ENCODE measurements around the gene BNC2.

The BNC2 gene

GRCh38 chr9:16671591-16672137, 198.8 kb downstream of the BNC2 start:
- Histone ChIP-seq H3K9me3 (no peaks in the 10 kb centered on the region), H3K27me3 (no peaks in the 10 kb centered on the region), H3K4me1 (no peaks in the 10 kb centered on the region), H3K36me3 (no peaks in the 10 kb centered on the region), H3K4me3 (ENCODE audit: low read depth, low read length) (no peak overlapping the region)
- TF ChIP-seq, protein P1, sequence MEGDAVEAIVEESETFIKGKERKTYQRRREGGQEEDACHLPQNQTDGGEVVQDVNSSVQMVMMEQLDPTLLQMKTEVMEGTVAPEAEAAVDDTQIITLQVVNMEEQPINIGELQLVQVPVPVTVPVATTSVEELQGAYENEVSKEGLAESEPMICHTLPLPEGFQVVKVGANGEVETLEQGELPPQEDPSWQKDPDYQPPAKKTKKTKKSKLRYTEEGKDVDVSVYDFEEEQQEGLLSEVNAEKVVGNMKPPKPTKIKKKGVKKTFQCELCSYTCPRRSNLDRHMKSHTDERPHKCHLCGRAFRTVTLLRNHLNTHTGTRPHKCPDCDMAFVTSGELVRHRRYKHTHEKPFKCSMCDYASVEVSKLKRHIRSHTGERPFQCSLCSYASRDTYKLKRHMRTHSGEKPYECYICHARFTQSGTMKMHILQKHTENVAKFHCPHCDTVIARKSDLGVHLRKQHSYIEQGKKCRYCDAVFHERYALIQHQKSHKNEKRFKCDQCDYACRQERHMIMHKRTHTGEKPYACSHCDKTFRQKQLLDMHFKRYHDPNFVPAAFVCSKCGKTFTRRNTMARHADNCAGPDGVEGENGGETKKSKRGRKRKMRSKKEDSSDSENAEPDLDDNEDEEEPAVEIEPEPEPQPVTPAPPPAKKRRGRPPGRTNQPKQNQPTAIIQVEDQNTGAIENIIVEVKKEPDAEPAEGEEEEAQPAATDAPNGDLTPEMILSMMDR (IDR thresholded peaks at IDR 0.05; ENCODE audit: low read depth, low read length) = no peak
- no peak for DNase-seq

- no peak overlapping the region for H3K4me3 ChIP-seq (ENCODE audit: low read depth, low read length)
- no peaks in the 10 kb centered on the region for H3K9me3 ChIP-seq
- DNase-seq = no peak
- no peaks in the 10 kb centered on the region for H3K4me1 ChIP-seq
- TF ChIP-seq, protein P1 (IDR thresholded peaks at IDR 0.05; ENCODE audit: low read depth, low read length) = no peak
- no peaks in the 10 kb centered on the region for H3K27me3 ChIP-seq
- H3K36me3 ChIP-seq = no peaks in the 10 kb centered on the region
These were observed 199.7 kb downstream of the BNC2 start for GRCh38 chr9:16670791-16671190.

- Histone ChIP-seq H3K4me1 (no peaks in the 10 kb centered on the region), H3K9me3 (no peaks in the 10 kb centered on the region), H3K4me3 (ENCODE audit: low read depth, low read length) (no peak overlapping the region), H3K36me3 (no peaks in the 10 kb centered on the region), H3K27me3 (no peaks in the 10 kb centered on the region)
- no peak for DNase-seq
- TF ChIP-seq, protein P1 (IDR thresholded peaks at IDR 0.05; ENCODE audit: low read depth, low read length) = no peak
These were observed 201.7 kb downstream of the BNC2 start for GRCh38 chr9:16668734-16669295.

GRCh38 chr9:16664211-16664610, 206.3 kb downstream of the BNC2 start:
- Histone ChIP-seq H3K9me3 (no peaks in the 10 kb centered on the region), H3K27me3 (no peaks in the 10 kb centered on the region), H3K4me1 (no peaks in the 10 kb centered on the region), H3K36me3 (no peaks in the 10 kb centered on the region), H3K4me3 (ENCODE audit: low read depth, low read length) (no peak overlapping the region)
- no peak for DNase-seq
- TF ChIP-seq, protein P1 (IDR thresholded peaks at IDR 0.05; ENCODE audit: low read depth, low read length) = no peak

DNA sequence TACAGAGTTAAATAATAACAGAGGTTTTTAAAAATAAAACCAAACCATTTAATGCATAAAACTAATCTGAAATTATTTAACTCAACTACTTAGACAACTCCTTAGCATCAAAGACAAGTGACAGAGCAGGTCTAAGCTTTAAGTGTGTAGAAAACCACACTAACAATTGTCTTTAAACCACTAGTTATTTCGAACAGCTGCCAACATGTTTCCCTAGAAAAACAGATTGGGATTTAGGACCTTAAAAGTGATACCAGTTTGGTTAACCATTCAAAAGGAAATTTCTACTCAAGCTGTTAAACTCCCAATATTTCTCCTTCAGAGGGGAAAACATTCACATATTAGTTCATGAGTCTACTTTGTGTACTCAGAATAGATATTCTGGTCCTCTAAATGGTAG, 208.7 kb downstream of the BNC2 start:
- Histone ChIP-seq H3K4me1 (no peaks in the 10 kb centered on the region), H3K4me3 (ENCODE audit: low read depth, low read length) (no peak overlapping the region), H3K27me3 (no peaks in the 10 kb centered on the region), H3K9me3 (no peaks in the 10 kb centered on the region), H3K36me3 (no peaks in the 10 kb centered on the region)
- TF ChIP-seq, protein P1 (IDR thresholded peaks at IDR 0.05; ENCODE audit: low read depth, low read length) = no peak
- no peak for DNase-seq

DNA sequence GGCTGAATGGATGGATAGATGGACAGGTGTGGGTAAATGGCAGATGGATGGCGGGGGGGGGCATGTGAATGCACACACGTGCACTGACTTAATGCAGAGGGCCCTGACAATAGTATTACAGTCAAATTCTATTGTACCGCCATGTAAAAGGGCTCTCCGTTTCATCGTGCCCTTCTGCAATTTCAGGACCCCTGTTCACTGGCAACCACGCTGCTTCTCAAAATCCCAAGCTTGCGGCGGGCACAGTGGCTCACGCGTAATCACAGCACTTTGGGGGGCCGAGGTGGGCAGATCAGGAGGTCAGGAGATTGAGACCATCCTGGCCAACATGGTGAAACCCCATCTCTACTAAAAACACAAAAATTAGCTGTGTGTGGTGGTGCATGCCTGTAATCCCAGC, 211.4 kb downstream of the BNC2 start:
- TF ChIP-seq, protein P1 (IDR thresholded peaks at IDR 0.05; ENCODE audit: low read depth, low read length) = no peak
- Histone ChIP-seq H3K27me3 (no peaks in the 10 kb centered on the region), H3K4me3 (ENCODE audit: low read depth, low read length) (no peak overlapping the region), H3K9me3 (no peaks in the 10 kb centered on the region), H3K4me1 (no peaks in the 10 kb centered on the region), H3K36me3 (no peaks in the 10 kb centered on the region)
- DNase-seq = no peak
